CD1c-positive myeloid dendritic cell (primary cell): ENCODE measurements around the gene SIM2.

Source experiments
- DNase-seq: peaks from one replicate; pipeline ENCODE4 v3.0.0-alpha.2; 2016; ENCODE audit errors: extremely low spot score

The SIM2 gene

DNA sequence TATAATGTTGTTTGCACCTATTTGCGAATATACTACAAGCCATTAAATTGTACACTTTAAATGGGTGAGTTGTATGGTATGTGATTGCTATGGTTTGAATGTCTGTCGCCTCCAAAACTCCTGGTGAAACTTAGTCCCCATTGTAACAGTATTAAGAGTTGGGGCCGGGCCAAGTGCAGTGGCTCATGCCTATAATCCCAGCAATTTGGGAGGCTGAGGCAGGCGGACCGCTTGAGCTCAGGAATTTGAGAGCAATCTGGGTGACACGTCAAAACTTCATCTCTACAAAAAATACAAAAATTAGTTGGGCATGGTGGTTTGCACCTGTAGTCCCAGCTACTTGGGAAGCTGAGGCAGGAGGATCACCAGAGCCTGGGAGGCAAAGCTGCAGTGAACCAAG, 12.0 kb upstream of the SIM2 start:
- no peak for DNase-seq

DNA sequence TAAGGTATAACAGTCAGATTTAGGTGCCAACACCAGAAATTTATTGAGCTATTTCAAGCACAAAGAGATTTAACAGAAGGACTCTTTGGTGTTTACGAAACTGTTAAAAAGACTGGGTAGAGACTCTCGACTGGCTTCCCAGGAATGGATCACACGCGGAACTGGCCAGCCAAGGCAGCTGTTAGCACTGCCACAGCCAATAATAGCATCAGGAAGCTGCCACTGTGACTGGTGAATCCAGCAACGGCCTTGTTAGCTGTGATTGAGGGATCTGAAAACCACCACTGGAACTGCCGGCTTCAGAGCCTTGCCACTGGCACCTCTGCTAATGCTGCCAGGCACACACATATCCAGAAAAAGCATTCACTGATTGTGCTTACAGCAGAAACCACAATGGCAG, 10.6 kb upstream of the SIM2 start:
- DNase-seq = no peak

DNA sequence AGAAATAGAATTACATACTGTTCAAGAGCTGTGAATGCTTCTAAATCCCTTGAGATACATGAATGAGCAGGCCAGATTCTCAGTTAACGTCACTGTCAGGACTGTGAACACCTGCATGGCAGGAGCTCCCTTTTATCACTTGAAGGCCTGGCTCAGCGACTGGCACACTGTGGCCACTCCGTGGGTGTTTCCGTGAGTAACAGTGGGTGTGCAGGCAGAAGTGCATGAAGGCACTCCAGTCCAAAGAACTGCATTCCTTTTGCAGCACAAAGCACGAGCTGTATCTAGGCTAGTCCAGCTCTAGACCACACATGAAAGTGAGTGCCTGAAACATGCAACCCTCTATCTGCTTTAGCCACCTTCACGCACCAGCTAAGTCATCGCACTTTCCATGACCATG, 9.6 kb upstream of the SIM2 start:
- DNase-seq = no peak

DNA sequence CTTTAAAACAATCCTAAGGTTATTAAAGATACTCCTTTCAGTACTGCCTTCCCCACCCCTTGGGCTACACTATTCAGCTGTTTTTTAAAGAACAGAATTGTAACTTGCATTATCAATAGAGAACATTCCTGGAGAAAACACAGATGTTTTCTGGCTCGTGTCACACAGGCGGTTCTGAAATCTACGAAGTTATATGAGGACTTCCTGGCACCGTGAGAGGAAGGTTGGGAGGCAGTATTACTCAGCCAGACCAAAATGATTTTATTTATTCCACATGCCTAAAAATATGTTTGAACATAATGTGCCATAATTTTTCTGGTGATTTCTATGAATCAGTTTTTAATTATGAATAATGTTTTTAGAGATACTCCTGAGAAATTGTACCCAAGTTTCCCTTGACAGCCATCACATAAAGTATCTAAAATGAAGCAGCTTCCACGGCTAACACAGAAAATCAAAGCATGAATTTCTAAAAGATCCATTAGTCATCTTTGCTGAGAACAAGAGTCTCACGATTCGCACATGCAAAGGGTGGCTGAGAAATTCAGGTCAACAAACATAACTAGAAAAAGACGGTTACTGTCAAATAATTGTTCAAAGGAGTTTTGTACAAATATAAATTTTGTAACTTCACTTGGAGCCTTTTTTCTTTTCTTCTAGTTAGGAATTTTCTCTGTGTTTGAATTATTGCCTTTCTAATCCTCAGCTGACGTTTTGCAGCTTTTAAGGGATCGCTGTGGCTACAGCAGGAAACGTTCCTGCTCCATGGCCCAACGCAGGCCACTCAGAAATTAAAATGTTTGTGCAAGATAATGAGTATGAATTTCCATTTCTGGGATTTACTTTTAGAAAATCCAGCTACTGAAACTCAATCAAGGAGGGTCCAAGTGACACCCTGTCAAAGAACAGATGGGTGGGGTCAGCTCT, 8.0 kb upstream of the SIM2 start:
- DNase-seq = no peak

DNA sequence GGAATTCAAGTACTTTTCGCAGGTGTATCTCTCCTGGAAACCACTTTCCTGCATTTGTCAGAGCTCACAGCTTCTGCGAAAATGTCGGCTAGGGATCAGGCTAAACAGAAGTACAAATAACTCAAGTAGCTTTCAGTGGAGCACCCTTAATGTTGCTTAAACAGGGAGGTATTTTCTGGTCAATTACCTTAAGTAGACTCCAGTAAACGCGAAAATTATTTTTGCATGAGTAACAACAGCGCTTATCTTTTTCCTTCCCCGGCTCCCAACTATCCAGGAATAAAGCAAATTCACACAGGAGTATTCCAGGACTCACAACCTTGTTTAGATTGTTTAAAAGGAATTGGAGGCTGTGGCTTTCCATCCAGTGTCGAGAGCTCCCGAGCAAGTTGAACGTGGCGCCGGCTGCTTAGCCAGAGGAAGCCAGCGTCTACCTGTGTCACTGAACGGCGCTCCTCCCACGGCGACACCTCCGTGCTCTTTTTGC, 7.3 kb upstream of the SIM2 start:
- no peak for DNase-seq

DNA sequence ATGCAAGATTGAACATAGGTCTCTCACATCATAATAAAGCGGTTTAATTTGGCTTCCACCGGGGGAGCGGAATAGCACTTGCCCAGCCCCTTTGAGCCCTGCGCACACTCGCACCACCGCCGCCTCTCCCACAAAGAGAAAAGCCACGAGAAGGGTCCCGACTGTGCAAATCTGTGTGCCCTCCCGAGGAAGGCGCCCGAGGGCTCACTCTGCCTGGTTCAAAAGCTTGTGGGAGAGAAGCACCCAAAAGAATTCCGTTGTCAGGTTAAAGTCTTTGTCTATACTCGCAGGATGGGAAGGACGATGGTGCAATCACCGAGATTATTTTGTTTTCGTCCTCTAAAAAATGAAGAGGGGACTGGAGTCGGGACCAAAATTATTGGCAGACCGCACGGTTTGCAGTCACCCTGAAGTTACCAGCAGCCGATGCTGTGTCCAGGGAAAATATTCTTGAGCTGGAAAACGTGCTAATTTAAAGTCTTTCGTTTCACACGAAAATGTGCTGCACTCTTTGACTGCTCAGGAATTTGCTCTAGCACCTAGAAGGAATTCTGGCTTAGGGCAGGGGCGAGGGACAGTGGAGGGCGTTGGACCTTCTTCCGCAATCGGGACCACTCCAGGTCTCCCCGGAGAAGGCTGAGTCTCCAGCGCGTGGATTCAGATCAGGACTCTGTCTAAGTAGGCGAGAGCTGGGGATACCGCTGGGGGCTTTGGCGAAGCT, 6.6 kb upstream of the SIM2 start:
- DNase-seq = no peak

DNA sequence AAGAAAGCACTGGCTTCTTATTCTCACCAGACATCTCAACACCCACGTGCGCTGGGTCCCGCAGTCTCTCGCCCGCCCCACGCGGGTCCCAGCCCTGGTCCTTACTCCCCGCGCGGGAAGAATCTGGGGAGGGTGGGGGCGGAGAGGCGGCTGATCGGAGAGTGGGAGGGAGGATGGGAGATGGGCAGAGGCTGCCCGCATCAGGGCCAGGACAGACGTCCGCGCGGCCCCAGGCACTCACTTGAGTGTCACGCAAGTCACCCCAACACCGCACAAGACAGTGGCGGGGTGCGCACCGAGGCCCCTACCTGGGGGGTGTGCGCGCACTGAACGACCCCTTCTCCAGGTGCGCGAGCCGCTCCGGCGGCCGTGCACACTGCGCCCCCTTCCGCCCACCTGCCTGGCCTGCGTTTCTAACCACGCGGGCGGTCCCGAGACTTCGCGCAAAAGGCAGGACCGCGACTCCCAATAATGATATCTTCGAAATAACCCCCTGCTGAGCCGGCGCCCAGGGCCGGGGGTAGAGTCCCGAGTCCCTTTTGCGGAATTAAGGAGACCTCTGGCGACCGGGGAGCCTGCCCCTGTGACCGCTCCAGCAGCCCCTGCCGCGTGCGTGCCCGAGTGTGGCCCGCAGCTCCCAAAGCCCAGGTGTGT, 6.0 kb upstream of the SIM2 start:
- DNase-seq = no peak

DNA sequence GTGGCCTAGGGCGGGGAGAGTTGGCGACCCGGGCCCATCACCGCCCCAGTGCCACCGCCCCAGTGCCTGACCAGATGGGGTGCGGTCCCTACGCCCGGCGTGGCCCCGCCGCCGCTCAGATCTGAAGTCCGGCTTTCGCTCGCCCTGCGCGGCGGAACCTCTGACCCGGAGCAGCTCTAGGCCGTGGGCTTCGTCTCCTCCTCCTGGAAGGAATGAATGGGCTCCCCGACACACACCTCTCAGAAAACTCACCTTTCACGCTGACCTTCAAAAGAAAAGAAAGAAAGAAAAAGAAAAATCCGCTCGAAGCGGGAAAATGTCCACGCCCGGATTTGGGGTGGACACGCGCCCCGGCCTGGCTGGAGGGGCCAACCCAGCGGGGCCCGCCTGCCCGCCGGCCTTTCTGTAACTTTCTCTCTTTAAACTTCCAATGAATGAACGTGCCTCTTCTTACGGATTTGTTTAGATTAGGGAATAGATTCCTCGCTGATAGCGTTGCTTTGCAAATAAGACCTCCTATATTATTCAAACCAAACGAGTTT, 5.4 kb upstream of the SIM2 start:
- no peak for DNase-seq

DNA sequence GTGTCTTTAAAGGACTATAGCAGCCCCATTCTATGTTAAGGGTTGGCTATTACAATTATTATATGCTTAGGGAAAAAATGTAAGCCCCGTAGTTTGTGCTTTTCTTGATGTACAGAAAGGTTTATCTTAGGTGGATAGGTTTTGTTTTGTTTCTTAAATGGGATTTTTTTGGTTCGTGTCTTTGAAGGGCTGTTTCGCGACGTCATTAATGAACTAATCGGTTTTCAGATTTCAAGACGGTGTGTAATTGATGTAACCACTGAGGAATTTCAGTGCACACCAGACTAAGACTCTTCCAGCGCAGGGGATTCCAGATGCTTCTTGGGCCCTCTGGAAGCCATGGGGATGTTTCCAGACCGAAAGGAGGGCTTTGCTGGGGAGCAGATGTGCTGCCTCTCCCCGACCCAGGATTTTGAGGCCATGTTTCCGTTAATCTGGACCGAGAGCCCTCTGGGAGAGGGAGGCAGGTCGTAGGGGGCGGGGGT, 4.8 kb upstream of the SIM2 start:
- DNase-seq = no peak

DNA sequence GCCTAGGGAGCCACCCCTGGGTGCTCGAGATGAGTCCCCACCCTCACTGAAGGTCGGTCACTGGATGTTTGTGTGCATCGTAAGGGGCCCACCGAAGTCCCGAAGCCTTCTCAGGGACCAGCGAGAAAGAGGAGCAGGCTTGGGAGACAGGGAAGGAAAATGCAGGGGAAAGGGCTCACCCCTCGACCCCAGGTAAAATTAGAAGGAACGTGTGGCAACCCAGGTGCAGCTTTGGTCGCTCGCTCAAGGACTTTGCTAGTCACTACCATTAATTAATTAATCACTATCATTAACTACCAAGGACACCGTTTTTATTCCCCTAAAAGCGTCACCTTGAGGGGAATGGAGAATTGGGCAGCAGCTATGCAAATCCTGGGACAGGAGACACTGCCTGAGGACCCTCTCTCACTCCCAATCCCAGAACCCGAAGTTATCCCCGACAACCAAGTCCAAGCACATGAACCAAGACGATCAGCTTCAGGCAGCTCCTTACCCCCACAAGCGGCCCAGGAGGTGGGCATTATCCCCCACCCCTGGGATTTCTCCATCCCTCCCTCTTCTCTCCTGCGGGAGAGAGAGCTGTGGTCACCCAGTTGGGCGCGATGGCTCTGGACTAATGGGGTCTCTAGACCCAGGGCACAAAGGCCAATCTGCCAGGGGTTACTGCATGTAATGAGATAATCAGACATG, 4.2 kb upstream of the SIM2 start:
- DNase-seq = no peak

DNA sequence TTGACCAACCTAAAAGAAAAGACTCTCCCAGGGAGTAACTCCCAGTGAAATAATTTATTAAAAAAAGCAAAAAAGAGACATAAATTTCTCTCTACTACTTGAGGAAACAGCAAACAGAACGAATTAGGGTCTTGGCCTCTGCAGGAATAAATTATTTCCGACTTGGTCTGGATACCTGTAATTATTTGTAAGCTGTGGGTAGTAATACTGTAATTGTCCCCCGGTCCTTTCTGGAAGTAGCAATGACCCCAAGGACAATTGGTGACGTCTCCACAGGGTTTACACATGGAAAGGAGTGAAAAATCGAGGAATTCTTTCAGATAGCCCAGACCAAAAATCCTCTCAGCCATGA, 3.7 kb upstream of the SIM2 start:
- DNase-seq = no peak

DNA sequence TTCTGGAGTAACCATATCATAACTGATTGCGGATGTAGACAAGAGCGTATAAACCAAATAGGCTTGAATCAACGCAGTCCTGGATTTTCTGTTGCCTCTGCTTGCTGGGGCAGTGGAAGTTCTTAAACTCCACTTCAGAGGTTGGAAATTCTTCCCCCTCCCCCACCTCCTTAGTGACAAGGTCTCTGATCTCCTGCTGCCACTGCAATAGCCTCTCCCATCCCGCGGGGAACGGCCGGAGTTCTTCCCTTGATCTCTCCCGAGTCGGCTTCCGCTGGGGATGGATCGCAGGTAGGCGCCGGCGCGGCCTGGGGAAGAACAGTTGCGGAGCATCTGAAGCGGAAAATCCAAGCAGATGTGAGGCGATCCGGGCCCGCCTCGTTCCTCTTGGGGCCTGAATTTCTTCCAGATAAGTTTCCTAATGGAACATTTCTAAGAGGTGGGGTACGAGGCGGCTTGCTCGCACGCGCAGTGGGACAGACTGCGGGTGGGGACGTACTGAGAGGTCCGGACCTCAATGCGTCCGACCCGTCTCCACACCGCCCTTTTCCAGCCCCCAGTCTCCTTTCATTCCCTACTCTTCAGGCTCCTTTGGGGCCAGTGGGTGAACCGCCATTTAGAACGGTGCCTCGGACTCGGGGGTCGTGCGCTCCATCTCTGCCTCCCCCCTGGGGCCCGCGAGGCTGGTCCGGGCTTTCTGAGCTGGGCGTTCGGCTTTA, 3.1 kb upstream of the SIM2 start:
- DNase-seq = no peak

DNA sequence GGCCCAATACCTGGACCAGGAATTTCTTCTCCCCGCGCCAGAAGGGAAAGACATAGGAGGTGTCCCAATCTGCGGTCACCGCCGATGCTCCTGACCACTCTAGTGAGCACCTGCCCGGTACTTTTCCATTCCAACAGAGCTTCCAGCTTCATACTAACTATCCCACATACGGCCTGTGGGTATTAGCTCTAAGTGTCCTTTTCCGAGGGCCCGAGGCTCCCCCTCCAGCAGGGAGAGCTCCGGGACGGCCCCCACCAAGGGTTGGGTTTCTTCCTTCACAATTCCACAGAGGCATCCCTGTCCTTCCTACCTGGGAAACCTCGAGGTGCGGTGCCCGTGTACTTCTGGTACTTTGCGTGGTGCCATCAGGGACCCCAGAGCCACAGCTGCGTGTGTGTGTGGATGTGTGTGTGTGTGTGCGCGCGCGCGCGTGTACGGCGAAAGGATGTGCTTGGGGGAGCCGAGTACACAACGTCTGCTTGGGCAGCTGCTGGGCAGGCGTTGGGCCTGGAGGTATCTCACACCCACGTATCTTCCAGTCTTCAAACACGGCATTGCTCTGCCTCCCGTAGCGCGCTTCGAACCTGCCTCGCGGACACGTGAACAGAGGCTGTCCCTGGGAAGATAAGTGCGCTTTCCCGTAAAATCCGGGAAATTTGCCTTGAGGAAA, 2.4 kb upstream of the SIM2 start:
- DNase-seq = no peak

DNA sequence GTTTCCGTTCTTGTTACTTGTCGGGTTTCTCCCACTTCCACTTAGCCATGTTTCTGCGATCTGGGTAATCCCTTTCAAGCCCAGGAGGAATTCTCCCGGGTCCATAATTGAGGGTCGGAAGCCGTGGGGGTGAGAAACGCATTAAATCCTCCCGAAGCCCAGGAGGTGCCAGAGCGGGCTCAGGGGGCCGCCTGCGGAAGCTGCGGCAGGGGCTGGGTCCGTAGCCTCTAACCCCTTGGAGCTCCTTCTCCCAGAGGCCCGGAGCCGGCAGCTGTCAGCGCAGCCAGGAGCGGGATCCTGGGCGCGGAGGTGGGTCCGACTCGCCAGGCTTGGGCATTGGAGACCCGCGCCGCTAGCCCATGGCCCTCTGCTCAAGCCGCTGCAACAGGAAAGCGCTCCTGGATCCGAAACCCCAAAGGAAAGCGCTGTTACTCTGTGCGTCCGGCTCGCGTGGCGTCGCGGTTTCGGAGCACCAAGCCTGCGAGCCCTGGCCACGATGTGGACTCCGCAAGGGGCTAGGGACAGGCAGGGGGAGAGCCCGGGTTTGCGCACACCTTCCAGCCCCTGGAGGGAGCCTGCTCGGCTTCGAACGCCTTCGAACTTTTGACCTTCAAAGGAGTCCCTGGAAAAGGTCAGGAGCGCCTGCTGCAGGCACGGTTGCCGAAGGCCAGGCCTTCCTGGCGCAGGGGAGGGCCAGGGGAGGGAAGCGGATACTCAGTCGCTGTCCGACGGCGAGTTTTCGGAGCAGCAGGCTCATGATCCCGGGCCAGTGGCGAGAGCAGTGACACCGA, 1.7 kb upstream of the SIM2 start:
- no peak for DNase-seq

DNA sequence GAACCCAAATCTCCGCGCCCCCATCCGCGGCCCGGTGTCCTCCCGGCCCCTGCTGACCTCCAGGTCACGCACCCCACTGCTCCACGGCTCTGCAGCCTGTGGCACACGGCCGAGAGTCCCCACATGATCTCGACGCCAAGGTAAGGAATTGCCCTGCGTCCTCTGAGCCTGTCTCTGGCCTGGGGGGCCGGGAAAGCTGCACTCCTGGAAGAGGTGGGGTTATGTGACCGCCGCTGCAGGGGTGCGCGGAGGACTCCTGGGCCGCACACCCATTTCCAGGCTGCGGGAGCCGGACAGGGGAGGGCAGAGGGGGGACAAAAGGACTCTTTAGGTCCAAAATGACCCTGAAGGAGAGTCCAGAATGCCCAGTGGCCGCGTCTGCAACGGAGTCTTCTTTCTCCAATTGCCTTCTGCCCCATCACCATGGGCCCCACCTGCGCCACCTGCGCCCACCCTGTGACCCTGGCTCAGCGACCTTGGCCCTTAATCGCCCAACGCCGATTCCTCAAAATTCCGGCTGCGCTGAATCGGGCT, 997 bp upstream of the SIM2 start:
- DNase-seq = no peak

DNA sequence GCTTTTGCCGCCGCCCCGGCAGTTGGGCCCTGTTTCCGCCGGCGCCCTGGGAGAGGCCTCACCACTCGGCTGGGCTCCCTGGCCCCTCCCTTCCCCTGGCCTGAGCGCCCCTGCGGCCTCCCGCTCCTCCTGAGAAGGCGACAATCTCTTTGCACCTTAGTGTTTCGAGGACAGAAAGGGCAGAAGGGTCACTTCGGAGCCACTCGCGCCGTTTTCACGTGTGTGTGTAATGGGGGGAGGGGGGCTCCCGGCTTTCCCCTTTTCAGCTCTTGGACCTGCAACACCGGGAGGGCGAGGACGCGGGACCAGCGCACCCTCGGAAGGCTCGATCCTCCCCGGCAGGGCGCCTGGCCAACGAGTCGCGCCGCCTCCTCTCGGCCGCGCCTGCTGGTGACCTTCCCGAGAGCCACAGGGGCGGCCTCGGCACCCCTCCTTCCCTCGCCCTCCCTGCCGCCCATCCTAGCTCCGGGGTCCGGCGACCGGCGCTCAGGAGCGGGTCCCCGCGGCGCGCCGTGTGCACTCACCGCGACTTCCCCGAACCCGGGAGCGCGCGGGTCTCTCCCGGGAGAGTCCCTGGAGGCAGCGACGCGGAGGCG, 432 bp upstream of the SIM2 start:
- no peak for DNase-seq

DNA sequence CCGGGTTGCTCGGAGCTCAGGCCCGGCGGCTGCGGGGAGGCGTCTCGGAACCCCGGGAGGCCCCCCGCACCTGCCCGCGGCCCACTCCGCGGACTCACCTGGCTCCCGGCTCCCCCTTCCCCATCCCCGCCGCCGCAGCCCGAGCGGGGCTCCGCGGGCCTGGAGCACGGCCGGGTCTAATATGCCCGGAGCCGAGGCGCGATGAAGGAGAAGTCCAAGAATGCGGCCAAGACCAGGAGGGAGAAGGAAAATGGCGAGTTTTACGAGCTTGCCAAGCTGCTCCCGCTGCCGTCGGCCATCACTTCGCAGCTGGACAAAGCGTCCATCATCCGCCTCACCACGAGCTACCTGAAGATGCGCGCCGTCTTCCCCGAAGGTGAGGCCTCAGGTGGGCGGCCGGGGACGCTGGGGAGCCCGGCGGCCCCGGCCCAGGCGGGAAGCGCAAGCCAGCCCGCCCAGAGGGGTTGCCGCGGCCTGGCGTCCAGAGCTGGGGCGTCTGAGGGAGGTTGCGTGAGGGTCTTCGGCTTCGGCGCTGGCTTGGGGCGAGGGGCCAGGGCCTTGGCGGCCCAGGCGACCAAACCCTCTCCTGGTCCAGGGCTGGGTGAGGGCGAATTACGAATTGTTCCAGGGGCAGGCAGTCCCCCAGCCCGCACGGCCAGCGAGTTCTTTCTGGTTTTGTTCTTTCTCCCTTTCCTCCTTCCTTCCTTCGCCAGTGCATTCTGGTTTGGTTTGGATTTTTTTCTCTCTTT, 805 bp downstream of the SIM2 start:
- DNase-seq = no peak

DNA sequence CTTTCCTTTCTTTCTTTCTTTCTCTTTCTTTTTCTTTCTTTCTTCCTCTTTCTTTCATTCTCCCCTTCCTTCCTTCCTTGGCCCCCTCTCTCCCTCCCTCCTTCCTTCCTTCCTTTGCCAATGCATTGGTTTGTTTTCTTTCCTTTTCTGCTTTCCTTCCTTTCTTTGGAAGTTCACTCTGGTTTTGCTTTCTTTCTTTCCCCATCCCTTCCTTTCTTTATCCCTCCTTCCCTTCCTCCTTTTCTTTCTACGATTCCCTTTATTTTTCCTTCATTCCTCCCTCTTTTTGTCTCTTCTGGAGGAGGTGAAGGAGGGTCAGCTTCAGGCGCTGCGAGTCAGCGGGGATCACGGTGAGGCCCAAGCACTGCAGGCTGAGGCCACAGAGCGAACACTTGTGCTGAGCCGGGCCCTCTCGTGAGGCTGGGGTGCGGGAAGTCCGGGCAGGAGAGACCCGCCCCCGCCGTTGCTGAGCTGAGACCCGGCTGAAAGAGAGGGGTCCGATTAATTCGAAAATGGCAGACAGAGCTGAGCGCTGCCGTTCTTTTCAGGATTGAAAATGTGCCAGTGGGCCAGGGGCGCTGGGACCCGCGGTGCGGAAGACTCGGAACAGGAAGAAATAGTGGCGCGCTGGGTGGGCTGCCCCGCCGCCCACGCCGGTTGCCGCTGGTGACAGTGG, 1.5 kb downstream of the SIM2 start:
- no peak for DNase-seq
